IMR-90 (cell line): ENCODE data around the gene HRH1. TPM values are rescaled to one million over a fixed set of nuclear protein-coding genes. Genes with fewer than 3 reads are reported as not detected.

Source experiments
- ATAC-seq: fragments of 200-7000 bp; cut with Tn5 transposase; 2 replicates; pipeline ENCODE4 v1.9.1; 2020; ENCODE audit warnings: low read depth, mild to moderate bottlenecking, moderate library complexity
- BruUV-seq: library from RNA; stranded (reverse); fragments of 400-500 nt; replicated peaks from 2 replicates; lab custom pipeline; 2021; lab: Mats Ljungman, UMichigan
- CTCF ChIA-PET: fragments of 300-600 bp; formaldehyde crosslinking; extraction: SDS; loops from one replicate; lab custom pipeline; 2021; ENCODE audit warnings: antibody characterized with exemption; lab: Yijun Ruan, JAX
- POLR2A ChIA-PET: fragments of 300-600 bp; sonication (Branson Sonifier 250); formaldehyde crosslinking; loops from one replicate; lab custom pipeline; 2022; ENCODE audit warnings: antibody characterized with exemption; ENCODE audit not compliant: unreplicated experiment; lab: Charles Lee
- DNase-seq: peaks from one replicate; pipeline ENCODE4 v3.0.0; 2013
- H2AFZ ChIP-seq: replicated peaks from 2 replicates; pipeline ENCODE3; 2013; ENCODE audit warnings: low read length, mild to moderate bottlenecking; ENCODE audit not compliant: poor library complexity
- H2AK5ac ChIP-seq: 2 replicates; pipeline ENCODE4 v1.6.1; 2013; ENCODE audit warnings: low read depth, low read length, inconsistent platforms
- H2AK9ac ChIP-seq: replicated peaks from 2 replicates; pipeline ENCODE3; 2013; ENCODE audit warnings: mild to moderate bottlenecking, low read depth, low read length, moderate library complexity; ENCODE audit not compliant: poor library complexity
- H2BK120ac ChIP-seq: 2 replicates; pipeline ENCODE4 v1.6.1; 2013; ENCODE audit warnings: low read depth, low read length, inconsistent platforms
- H2BK15ac ChIP-seq: 3 replicates; pipeline ENCODE4 v1.6.1; 2013; ENCODE audit warnings: low read depth, low read length, inconsistent platforms
- H2BK20ac ChIP-seq: 2 replicates; pipeline ENCODE4 v1.6.1; 2013; ENCODE audit warnings: low read depth, mild to moderate bottlenecking, inconsistent platforms, low read length, moderate library complexity
- H2BK5ac ChIP-seq: 2 replicates; pipeline ENCODE4 v1.6.1; 2013; ENCODE audit warnings: mild to moderate bottlenecking, low read depth, low read length, inconsistent platforms; ENCODE audit not compliant: poor library complexity, severe bottlenecking
- H3K14ac ChIP-seq: replicated peaks from 2 replicates; pipeline ENCODE4 v1.6.1; 2013; ENCODE audit warnings: low read depth, low read length, inconsistent platforms
- H3K18ac ChIP-seq: 2 replicates; pipeline ENCODE4 v1.6.1; 2013; ENCODE audit warnings: low read depth, low read length, control low read depth
- H3K23ac ChIP-seq: 2 replicates; pipeline ENCODE4 v1.6.1; 2013; ENCODE audit warnings: low read depth, low read length, inconsistent platforms
- H3K27ac ChIP-seq: 2 replicates; pipeline ENCODE4 v1.5.1; 2013; ENCODE audit warnings: mild to moderate bottlenecking, control low read depth, low read length; ENCODE audit not compliant: insufficient read depth
- H3K27me3 ChIP-seq: 2 replicates; pipeline ENCODE4 v1.6.1; 2013; ENCODE audit warnings: low read length; ENCODE audit not compliant: control insufficient read depth, insufficient read depth
- H3K36me3 ChIP-seq: 2 replicates; pipeline ENCODE4 v1.6.1; 2013; ENCODE audit warnings: low read length, mixed read lengths; ENCODE audit not compliant: control insufficient read depth, insufficient read depth
- H3K4ac ChIP-seq: 2 replicates; pipeline ENCODE4 v1.6.1; 2013; ENCODE audit warnings: low read depth, low read length, inconsistent platforms
- H3K4me1 ChIP-seq: 2 replicates; pipeline ENCODE4 v1.6.1; 2013; ENCODE audit warnings: low read length, mixed read lengths; ENCODE audit not compliant: control insufficient read depth, insufficient read depth
- H3K4me2 ChIP-seq: 2 replicates; pipeline ENCODE4 v1.6.1; 2013; ENCODE audit warnings: low read depth, mild to moderate bottlenecking, control low read depth, low read length, moderate library complexity
- H3K4me3 ChIP-seq: 2 replicates; pipeline ENCODE4 v1.5.1; 2013; ENCODE audit warnings: low read depth, mild to moderate bottlenecking, control low read depth, low read length, moderate library complexity; ENCODE audit not compliant: insufficient read depth
- H3K56ac ChIP-seq: 2 replicates; pipeline ENCODE4 v1.6.1; 2013; ENCODE audit warnings: low read length, inconsistent platforms; ENCODE audit not compliant: insufficient read depth; ENCODE audit errors: extremely low read depth
- H3K79me1 ChIP-seq, 2 experiments: 2 replicates each; pipeline ENCODE4 v1.6.1; 2013; ENCODE audit warnings: low read length in 2 of 2, inconsistent platforms in 1 of 2, low read depth in 1 of 2
- H3K9ac ChIP-seq: 2 replicates; pipeline ENCODE4 v1.6.1; 2013; ENCODE audit warnings: low read depth, low read length, control low read depth
- H3K9me1 ChIP-seq: 2 replicates; pipeline ENCODE4 v1.6.1; 2013; ENCODE audit warnings: low read length, inconsistent platforms; ENCODE audit not compliant: insufficient read depth
- H3K9me3 ChIP-seq: 2 replicates; pipeline ENCODE4 v1.6.1; 2013; ENCODE audit warnings: low read length; ENCODE audit not compliant: control insufficient read depth, insufficient read depth
- H4K20me1 ChIP-seq: 2 replicates; pipeline ENCODE4 v1.6.1; 2013; ENCODE audit warnings: low read length, inconsistent platforms; ENCODE audit not compliant: insufficient read depth
- H4K5ac ChIP-seq: 2 replicates; pipeline ENCODE4 v1.6.1; 2013; ENCODE audit warnings: mild to moderate bottlenecking, low read depth, low read length, control low read depth
- H4K8ac ChIP-seq, 2 experiments: 2 replicates each; pipeline ENCODE4 v1.6.1; 2013; ENCODE audit warnings: low read depth in 2 of 2, low read length in 2 of 2, control low read depth in 1 of 2, inconsistent platforms in 1 of 2
- H4K91ac ChIP-seq: 2 replicates; pipeline ENCODE4 v1.6.1; 2013; ENCODE audit warnings: low read depth, low read length, inconsistent platforms; ENCODE audit not compliant: insufficient read depth
- BHLHE40 ChIP-seq: fragments of 150-350 bp; IDR thresholded peaks from 2 replicates; pipeline ENCODE4 v1.6.1; 2016; ENCODE audit warnings: mild to moderate bottlenecking, low read depth, low read length
- CEBPB ChIP-seq: IDR thresholded peaks from 2 replicates; pipeline ENCODE4 v1.6.1; 2012; ENCODE audit warnings: low read depth, low read length, improper control_type of control experiment
- CHD1 ChIP-seq: IDR thresholded peaks from 2 replicates; pipeline ENCODE4 v1.6.1; 2012; ENCODE audit warnings: low read depth, low read length, improper control_type of control experiment
- FOS ChIP-seq: fragments of 150-350 bp; IDR thresholded peaks from 2 replicates; pipeline ENCODE4 v1.6.1; 2016; ENCODE audit warnings: low read depth, low read length
- MAFK ChIP-seq: IDR thresholded peaks from 2 replicates; pipeline ENCODE4 v1.6.1; 2012; ENCODE audit warnings: low read depth, low read length, improper control_type of control experiment
- MAZ ChIP-seq: IDR thresholded peaks from 2 replicates; pipeline ENCODE4 v1.6.1; 2012; ENCODE audit warnings: low read depth, mild to moderate bottlenecking, low read length, improper control_type of control experiment, moderate library complexity, borderline replicate concordance
- MXI1 ChIP-seq: IDR thresholded peaks from 2 replicates; pipeline ENCODE4 v1.6.1; 2012; ENCODE audit warnings: low read depth, mild to moderate bottlenecking, low read length, moderate library complexity, borderline replicate concordance
- NFE2L2 ChIP-seq: fragments of 150-350 bp; IDR thresholded peaks from 2 replicates; pipeline ENCODE4 v1.6.1; 2016; ENCODE audit warnings: low read depth, mild to moderate bottlenecking, low read length
- POLR2A ChIP-seq: IDR thresholded peaks from 2 replicates; pipeline ENCODE4 v1.6.1; 2012; ENCODE audit warnings: mild to moderate bottlenecking, low read depth, low read length
- RAD21 ChIP-seq: IDR thresholded peaks from 2 replicates; pipeline ENCODE4 v1.6.1; 2012; ENCODE audit warnings: low read length, improper control_type of control experiment
- RCOR1 ChIP-seq: IDR thresholded peaks from 2 replicates; pipeline ENCODE4 v1.6.1; 2012; ENCODE audit warnings: mild to moderate bottlenecking, low read length, improper control_type of control experiment; ENCODE audit not compliant: insufficient replicate concordance
- RFX5 ChIP-seq: IDR thresholded peaks from 2 replicates; pipeline ENCODE4 v1.8.0; 2012; ENCODE audit warnings: low read depth, mild to moderate bottlenecking, low read length, moderate library complexity
- SMC3 ChIP-seq: fragments of 150-350 bp; IDR thresholded peaks from 2 replicates; pipeline ENCODE4 v1.6.1; 2016; ENCODE audit warnings: low read depth, mild to moderate bottlenecking, antibody characterized with exemption, low read length, moderate library complexity
- WGBS, 2 experiments: methylation state at CpG; one replicate each; pipeline versions ENCODE4 v1.1.5 to v1.1.7; 2013; ENCODE audit warnings: missing lambda C conversion rate in 2 of 2; ENCODE audit not compliant: insufficient read length in 1 of 2; ENCODE audit errors: extremely low coverage in 2 of 2; 5-methylcytosine and 5-hydroxymethylcytosine counted together
- dilution Hi-C: fragments of 300-500 bp; cut with HindIII; formaldehyde crosslinking; loops from one replicate; pipeline ENCODE4 v1.14.3; 2018; ENCODE audit warnings: low sequenced_read_pairs; ENCODE audit not compliant: unreplicated experiment
- in situ Hi-C: fragments of 300-500 bp; cut with MboI; formaldehyde crosslinking; loops from 3 replicates; pipeline ENCODE4 v1.14.3; 2019; ENCODE audit warnings: low sequenced_read_pairs, inconsistent platforms, mixed read lengths
- intact Hi-C: fragments of 100-400 bp; cut with micrococcal nuclease; formaldehyde crosslinking; loops from 2 replicates; pipeline ENCODE4 v1.10.0; 2022
- polyA plus RNA-seq, 3 experiments: library from polyadenylated mRNA; depleted of rRNA; stranded (reverse); fragments of >200 nt; gene quantifications; 2 replicates each; pipeline ENCODE4 v1.2.3, GENCODE V29; 2012; ENCODE audit warnings: low replicate concordance in 1 of 3
- total RNA-seq: library from RNA; depleted of rRNA; stranded (reverse); fragments of >200 nt; gene quantifications from 2 replicates; pipeline ENCODE4 v1.2.3, GENCODE V29; 2012
- TF ChIP-seq, protein P1 (sequence below): conservative IDR thresholded peaks from 2 replicates; pipeline ENCODE4 v1.5.1; 2012; ENCODE audit warnings: mild to moderate bottlenecking, low read depth, low read length, improper control_type of control experiment
- TF ChIP-seq, protein P2 (sequence below): fragments of 150-350 bp; IDR thresholded peaks from 2 replicates; pipeline ENCODE4 v1.6.1; 2016; ENCODE audit warnings: low read depth, mild to moderate bottlenecking, low read length, moderate library complexity, borderline replicate concordance
- TF ChIP-seq, protein P3 (sequence below): fragments of 150-350 bp; IDR thresholded peaks from 2 replicates; pipeline ENCODE4 v1.6.1; 2017; ENCODE audit warnings: mild to moderate bottlenecking, antibody characterized with exemption, low read length, low read depth

Gene HRH1
- total and polyA plus RNA-seq, 2 of the 4 experiments (the other 2 are of a cell fraction): 7.6 to 16.1 TPM

DNA sequence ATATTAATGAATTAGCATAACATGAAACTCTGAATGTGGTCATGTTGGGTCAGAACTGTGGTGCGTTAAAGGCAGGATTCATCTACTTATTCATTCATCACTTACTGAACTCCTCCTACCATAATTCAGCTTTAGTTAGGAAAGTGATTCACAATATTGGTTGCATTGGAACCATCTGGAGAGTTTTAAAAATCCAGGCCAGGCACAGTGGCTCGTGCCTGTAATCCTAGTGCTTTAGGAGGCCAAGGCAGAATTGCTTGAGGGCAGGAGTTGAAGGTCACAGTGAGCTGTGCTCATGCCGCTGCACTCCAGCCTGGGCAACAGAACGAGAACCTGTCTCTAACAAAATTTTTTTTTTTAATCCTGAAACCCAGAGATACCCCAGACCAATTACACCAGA is 73.7 kb downstream of the HRH1 start:
- Histone ChIP-seq H4K20me1 (peaks cover 2% of the 10 kb centered on the region; the same call in 1 of the 2 replicates), H3K4me1 (peaks cover 6% of the 10 kb centered on the region), H2BK120ac (no peak overlapping the region), H3K23ac (no peak overlapping the region), H2AFZ (no peak overlapping the region), H4K5ac (no peak overlapping the region), H3K9me1 (peaks cover 7% of the 10 kb centered on the region), H2AK9ac (no peak overlapping the region), H2BK5ac (no peak overlapping the region), H3K9ac (no peak overlapping the region), H3K36me3 (peaks cover 7% of the 10 kb centered on the region), H2BK15ac (no peak overlapping the region), H3K79me1 (peaks cover 16 to 48% of the 10 kb centered on the region in 2 experiments), H2AK5ac (no peak overlapping the region), H3K4me2 (no peak overlapping the region), H4K91ac (no peak overlapping the region), H3K9me3 (no peaks in the 10 kb centered on the region), H3K14ac (no peak overlapping the region), H3K27ac (no peak overlapping the region), H3K4ac (no peak overlapping the region), H2BK20ac (no peak overlapping the region), H3K27me3 (no peaks in the 10 kb centered on the region), H3K56ac (no peak overlapping the region), H3K18ac (no peak overlapping the region), H3K4me3 (no peak overlapping the region), H4K8ac (no peak overlapping the region)
- no peak for TF ChIP-seq MXI1
- no peak for TF ChIP-seq NFE2L2
- TF ChIP-seq RAD21: no peak
- TF ChIP-seq POLR2A: no peak
- TF ChIP-seq MAFK: no peak
- TF ChIP-seq, protein P1, sequence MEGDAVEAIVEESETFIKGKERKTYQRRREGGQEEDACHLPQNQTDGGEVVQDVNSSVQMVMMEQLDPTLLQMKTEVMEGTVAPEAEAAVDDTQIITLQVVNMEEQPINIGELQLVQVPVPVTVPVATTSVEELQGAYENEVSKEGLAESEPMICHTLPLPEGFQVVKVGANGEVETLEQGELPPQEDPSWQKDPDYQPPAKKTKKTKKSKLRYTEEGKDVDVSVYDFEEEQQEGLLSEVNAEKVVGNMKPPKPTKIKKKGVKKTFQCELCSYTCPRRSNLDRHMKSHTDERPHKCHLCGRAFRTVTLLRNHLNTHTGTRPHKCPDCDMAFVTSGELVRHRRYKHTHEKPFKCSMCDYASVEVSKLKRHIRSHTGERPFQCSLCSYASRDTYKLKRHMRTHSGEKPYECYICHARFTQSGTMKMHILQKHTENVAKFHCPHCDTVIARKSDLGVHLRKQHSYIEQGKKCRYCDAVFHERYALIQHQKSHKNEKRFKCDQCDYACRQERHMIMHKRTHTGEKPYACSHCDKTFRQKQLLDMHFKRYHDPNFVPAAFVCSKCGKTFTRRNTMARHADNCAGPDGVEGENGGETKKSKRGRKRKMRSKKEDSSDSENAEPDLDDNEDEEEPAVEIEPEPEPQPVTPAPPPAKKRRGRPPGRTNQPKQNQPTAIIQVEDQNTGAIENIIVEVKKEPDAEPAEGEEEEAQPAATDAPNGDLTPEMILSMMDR: no peak
- TF ChIP-seq, protein P2, sequence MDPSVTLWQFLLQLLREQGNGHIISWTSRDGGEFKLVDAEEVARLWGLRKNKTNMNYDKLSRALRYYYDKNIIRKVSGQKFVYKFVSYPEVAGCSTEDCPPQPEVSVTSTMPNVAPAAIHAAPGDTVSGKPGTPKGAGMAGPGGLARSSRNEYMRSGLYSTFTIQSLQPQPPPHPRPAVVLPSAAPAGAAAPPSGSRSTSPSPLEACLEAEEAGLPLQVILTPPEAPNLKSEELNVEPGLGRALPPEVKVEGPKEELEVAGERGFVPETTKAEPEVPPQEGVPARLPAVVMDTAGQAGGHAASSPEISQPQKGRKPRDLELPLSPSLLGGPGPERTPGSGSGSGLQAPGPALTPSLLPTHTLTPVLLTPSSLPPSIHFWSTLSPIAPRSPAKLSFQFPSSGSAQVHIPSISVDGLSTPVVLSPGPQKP: no peak
- no peak for TF ChIP-seq MAZ
- no peak for TF ChIP-seq SMC3
- no peak for TF ChIP-seq BHLHE40
- TF ChIP-seq, protein P3, sequence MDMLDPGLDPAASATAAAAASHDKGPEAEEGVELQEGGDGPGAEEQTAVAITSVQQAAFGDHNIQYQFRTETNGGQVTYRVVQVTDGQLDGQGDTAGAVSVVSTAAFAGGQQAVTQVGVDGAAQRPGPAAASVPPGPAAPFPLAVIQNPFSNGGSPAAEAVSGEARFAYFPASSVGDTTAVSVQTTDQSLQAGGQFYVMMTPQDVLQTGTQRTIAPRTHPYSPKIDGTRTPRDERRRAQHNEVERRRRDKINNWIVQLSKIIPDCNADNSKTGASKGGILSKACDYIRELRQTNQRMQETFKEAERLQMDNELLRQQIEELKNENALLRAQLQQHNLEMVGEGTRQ: no peak
- no peak for TF ChIP-seq RFX5
- TF ChIP-seq CEBPB: no peak
- no peak for TF ChIP-seq CHD1
- no peak for TF ChIP-seq RCOR1
- TF ChIP-seq FOS: no peak
- no TSS peak for BruUV-seq
- in situ Hi-C loops: no loop called here
- DNase-seq (no peak), ATAC-seq (no peak)
- 67% methylated on average over 1 of the region's 4 CpGs; no CpG with 5 or more reads in 1 of the 2 experiments for WGBS, 2 experiments
- ChIA-PET CTCF (no interaction called here), POLR2A (no interaction called here)
- intact Hi-C loops: no loop called here
- dilution Hi-C loops: no loop called here
